Measurements from ENCODE around the gene FAM149B1. TPM values are rescaled to one million over a fixed set of nuclear protein-coding genes. Genes with fewer than 3 reads are reported as not detected.

The FAM149B1 gene
- total and polyA plus RNA-seq, 2 of the 13 experiments (the other 11 are each of a cell fraction or from before 2014, with no cell fraction given): 9.3 to 16.8 TPM

DNA sequence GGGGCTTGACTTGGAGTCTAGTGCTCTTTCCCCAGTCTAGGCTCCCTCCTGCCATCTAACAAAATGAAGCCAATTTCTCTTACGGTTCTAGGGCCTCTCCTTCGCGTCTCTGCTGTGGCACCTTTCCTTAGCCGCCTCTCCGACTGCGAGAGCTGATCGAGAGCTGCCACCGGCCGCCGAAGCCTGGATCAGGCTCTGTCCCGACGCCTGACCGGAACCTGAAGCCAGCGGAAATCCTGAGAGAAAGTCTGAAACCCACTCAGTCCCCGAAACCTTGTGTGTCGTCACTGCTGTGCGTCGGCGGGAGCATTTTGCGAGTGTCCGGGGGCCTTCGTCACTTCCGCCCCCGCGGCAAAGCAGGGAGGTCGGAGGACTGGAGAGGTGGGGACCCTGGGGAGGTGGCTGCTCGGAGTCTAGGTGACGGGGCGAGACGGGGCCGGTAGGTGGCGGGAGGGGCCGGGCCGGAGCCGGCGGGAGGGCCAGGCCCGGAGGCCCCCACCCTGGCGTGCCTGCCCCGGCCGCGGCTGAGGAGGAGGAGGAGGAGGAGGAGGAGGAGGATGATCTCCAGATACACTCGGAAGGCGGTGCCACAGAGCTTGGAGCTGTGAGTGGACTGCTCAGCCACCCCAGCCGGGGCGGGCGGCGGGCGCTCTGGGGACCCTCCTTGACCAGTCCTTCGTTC is at the start of gene FAM149B1, which contains the start of gene ECD (continued):
- TF ChIP-seq, protein P1, sequence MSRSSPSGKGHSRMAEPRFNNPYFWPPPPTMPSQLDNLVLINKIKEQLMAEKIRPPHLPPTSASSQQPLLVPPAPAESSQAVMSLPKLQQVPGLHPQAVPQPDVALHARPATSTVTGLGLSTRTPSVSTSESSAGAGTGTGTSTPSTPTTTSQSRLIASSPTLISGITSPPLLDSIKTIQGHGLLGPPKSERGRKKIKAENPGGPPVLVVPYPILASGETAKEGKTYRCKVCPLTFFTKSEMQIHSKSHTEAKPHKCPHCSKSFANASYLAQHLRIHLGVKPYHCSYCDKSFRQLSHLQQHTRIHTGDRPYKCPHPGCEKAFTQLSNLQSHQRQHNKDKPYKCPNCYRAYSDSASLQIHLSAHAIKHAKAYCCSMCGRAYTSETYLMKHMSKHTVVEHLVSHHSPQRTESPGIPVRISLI (CRISPR knock-in tag; IDR thresholded peaks at IDR 0.05; ENCODE audit: borderline replicate concordance): peak; percentile 47; the same call in 1 of the 2 replicates
- TF ChIP-seq ZFAT (CRISPR knock-in tag; conservative IDR thresholded peaks at IDR 0.05) (no peak), RAD21 (CRISPR knock-in tag; IDR thresholded peaks at IDR 0.05) (peak; percentile 65; the same call in 1 of the 2 replicates), FOSL1 (CRISPR knock-in tag; IDR thresholded peaks at IDR 0.05; ENCODE audit: borderline replicate concordance) (no peak), ZNF616 (CRISPR knock-in tag; IDR thresholded peaks at IDR 0.05; ENCODE audit: low read depth) (peak; percentile 41; the same call in 1 of the 2 replicates), GATAD1 (CRISPR knock-in tag; IDR thresholded peaks at IDR 0.05) (peak; percentile 99), JDP2 (CRISPR knock-in tag; IDR thresholded peaks at IDR 0.05; ENCODE audit: borderline replicate concordance) (no peak), MAF1 (CRISPR knock-in tag; IDR thresholded peaks at IDR 0.05; ENCODE audit: borderline replicate concordance) (peak; percentile 31; the same call in 1 of the 2 replicates), TAF1 (CRISPR knock-in tag; IDR thresholded peaks at IDR 0.05) (peak; percentile 90), ZNF543 (CRISPR knock-in tag; IDR thresholded peaks at IDR 0.05) (peak; percentile 69; the same call in 1 of the 2 replicates), ZNF274 (CRISPR knock-in tag; IDR thresholded peaks at IDR 0.05) (peak; percentile 23; the same call in 1 of the 2 replicates), PTBP1 (IDR thresholded peaks at IDR 0.05; ENCODE audit: low read depth, low read length, poor library complexity, severe bottlenecking) (peak; percentile 40), ZSCAN20 (CRISPR knock-in tag; IDR thresholded peaks at IDR 0.05; ENCODE audit: borderline replicate concordance) (peak; percentile 72; the same call in 1 of the 2 replicates), MED8 (CRISPR knock-in tag; IDR thresholded peaks at IDR 0.05; ENCODE audit: insufficient replicate concordance) (peak; percentile 87), HIVEP1 (CRISPR knock-in tag; IDR thresholded peaks at IDR 0.05) (peak; percentile 77; the same call in 1 of the 2 replicates), ZNF709 (CRISPR knock-in tag; IDR thresholded peaks at IDR 0.05) (0 out of 2 replicates have a peak, but pooled peaks have one; percentile 43), RFXANK (CRISPR knock-in tag; IDR thresholded peaks at IDR 0.05) (peak; percentile 74; the same call in 1 of the 2 replicates), ZNF430 (CRISPR knock-in tag; IDR thresholded peaks at IDR 0.05) (peak; percentile 71; the same call in 1 of the 2 replicates), ZNF781 (CRISPR knock-in tag; IDR thresholded peaks at IDR 0.05; ENCODE audit: borderline replicate concordance, not compliant biosample characterization) (peak; percentile 92), TBL1XR1 (IDR thresholded peaks at IDR 0.05; ENCODE audit: borderline replicate concordance, low read length, partially characterized antibody) (peak; percentile 23), NR2C2 (CRISPR knock-in tag; IDR thresholded peaks at IDR 0.05; ENCODE audit: borderline replicate concordance) (peak; percentile 88)
- TF ChIP-seq, protein P2, sequence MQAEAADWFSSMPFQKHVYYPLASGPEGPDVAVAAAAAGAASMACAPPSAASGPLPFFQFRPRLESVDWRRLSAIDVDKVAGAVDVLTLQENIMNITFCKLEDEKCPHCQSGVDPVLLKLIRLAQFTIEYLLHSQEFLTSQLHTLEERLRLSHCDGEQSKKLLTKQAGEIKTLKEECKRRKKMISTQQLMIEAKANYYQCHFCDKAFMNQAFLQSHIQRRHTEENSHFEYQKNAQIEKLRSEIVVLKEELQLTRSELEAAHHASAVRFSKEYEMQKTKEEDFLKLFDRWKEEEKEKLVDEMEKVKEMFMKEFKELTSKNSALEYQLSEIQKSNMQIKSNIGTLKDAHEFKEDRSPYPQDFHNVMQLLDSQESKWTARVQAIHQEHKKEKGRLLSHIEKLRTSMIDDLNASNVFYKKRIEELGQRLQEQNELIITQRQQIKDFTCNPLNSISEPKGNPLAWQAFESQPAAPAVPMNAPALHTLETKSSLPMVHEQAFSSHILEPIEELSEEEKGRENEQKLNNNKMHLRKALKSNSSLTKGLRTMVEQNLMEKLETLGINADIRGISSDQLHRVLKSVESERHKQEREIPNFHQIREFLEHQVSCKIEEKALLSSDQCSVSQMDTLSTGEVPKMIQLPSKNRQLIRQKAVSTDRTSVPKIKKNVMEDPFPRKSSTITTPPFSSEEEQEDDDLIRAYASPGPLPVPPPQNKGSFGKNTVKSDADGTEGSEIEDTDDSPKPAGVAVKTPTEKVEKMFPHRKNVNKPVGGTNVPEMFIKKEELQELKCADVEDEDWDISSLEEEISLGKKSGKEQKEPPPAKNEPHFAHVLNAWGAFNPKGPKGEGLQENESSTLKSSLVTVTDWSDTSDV (CRISPR knock-in tag; IDR thresholded peaks at IDR 0.05): no peak
- TF ChIP-seq, protein P3, sequence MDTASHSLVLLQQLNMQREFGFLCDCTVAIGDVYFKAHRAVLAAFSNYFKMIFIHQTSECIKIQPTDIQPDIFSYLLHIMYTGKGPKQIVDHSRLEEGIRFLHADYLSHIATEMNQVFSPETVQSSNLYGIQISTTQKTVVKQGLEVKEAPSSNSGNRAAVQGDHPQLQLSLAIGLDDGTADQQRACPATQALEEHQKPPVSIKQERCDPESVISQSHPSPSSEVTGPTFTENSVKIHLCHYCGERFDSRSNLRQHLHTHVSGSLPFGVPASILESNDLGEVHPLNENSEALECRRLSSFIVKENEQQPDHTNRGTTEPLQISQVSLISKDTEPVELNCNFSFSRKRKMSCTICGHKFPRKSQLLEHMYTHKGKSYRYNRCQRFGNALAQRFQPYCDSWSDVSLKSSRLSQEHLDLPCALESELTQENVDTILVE (CRISPR knock-in tag; IDR thresholded peaks at IDR 0.05): peak; percentile 97
- TF ChIP-seq, protein P4, sequence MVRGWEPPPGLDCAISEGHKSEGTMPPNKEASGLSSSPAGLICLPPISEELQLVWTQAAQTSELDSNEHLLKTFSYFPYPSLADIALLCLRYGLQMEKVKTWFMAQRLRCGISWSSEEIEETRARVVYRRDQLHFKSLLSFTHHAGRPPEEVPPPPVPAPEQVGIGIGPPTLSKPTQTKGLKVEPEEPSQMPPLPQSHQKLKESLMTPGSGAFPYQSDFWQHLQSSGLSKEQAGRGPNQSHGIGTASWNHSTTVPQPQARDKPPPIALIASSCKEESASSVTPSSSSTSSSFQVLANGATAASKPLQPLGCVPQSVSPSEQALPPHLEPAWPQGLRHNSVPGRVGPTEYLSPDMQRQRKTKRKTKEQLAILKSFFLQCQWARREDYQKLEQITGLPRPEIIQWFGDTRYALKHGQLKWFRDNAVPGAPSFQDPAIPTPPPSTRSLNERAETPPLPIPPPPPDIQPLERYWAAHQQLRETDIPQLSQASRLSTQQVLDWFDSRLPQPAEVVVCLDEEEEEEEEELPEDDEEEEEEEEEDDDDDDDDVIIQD (CRISPR knock-in tag; IDR thresholded peaks at IDR 0.05; ENCODE audit: low read depth): peak; percentile 70; the same call in 1 of the 2 replicates

Data from HepG2 (cell line).